WERI-Rb-1 (cell line): ENCODE results near the gene ZIC2.

ENCODE experiments used
- DNase-seq: peaks from one replicate; pipeline ENCODE4 v3.0.0-alpha.2; 2020
- H3K27ac ChIP-seq: fragments of 250-450 bp; sonication (Bioruptor Pico); 2 replicates; pipeline ENCODE4 v1.5.1; 2020; ENCODE audit warnings: mild to moderate bottlenecking, moderate library complexity
- H3K27me3 ChIP-seq: fragments of 250-450 bp; sonication (Bioruptor Pico); 2 replicates; pipeline ENCODE4 v1.5.1; 2021; ENCODE audit warnings: mild to moderate bottlenecking, low read depth, moderate library complexity; ENCODE audit not compliant: insufficient read depth, severe bottlenecking
- H3K36me3 ChIP-seq: fragments of 250-450 bp; sonication (Bioruptor Pico); 2 replicates; pipeline ENCODE4 v1.5.1; 2020; ENCODE audit warnings: mild to moderate bottlenecking, moderate library complexity
- H3K4me3 ChIP-seq: 2 replicates; pipeline ENCODE4 v1.5.1; 2011; ENCODE audit warnings: low read depth, mild to moderate bottlenecking, control low read depth, low read length
- H3K9me3 ChIP-seq: fragments of 250-450 bp; sonication (Bioruptor Pico); 2 replicates; pipeline ENCODE4 v1.5.1; 2021; ENCODE audit warnings: mild to moderate bottlenecking, moderate library complexity; ENCODE audit not compliant: severe bottlenecking
- CTCF ChIP-seq: IDR thresholded peaks from 2 replicates; pipeline ENCODE4 v1.5.1; 2011; ENCODE audit warnings: low read depth, mild to moderate bottlenecking, control low read depth, inconsistent platforms, low read length

The ZIC2 gene

GRCh38 chr13:99961636-99962035 lies 19.9 kb upstream of the ZIC2 start:
- TF ChIP-seq CTCF: no peak

GRCh38 chr13:99962242-99962641 lies 19.3 kb upstream of the ZIC2 start:
- H3K4me3 ChIP-seq: no peak overlapping the region
- peaks cover 8% of the 10 kb centered on the region for H3K27me3 ChIP-seq
- no peaks in the 10 kb centered on the region for H3K9me3 ChIP-seq
- no peak for DNase-seq
- H3K36me3 ChIP-seq: peaks cover 6% of the 10 kb centered on the region
- TF ChIP-seq CTCF: no peak
- no peak overlapping the region for H3K27ac ChIP-seq

More at GRCh38 chr13:99961636-99962035, 19.9 kb upstream of the ZIC2 start:
- H3K27ac ChIP-seq: no peak overlapping the region
- H3K4me3 ChIP-seq: no peak overlapping the region
- peaks cover 13% of the 10 kb centered on the region for H3K27me3 ChIP-seq
- H3K36me3 ChIP-seq: peaks cover 6% of the 10 kb centered on the region
- no peaks in the 10 kb centered on the region for H3K9me3 ChIP-seq
- DNase-seq: no peak

GRCh38 chr13:99963816-99964339 lies 17.7 kb upstream of the ZIC2 start:
- TF ChIP-seq CTCF: no peak
- Histone ChIP-seq H3K9me3 (no peaks in the 10 kb centered on the region), H3K27ac (no peak overlapping the region), H3K4me3 (no peak overlapping the region), H3K27me3 (peaks cover 20% of the 10 kb centered on the region), H3K36me3 (peaks cover 6% of the 10 kb centered on the region)
- no peak for DNase-seq

- Histone ChIP-seq H3K9me3 (no peaks in the 10 kb centered on the region), H3K4me3 (no peak overlapping the region), H3K36me3 (peaks cover 10% of the 10 kb centered on the region), H3K27me3 (peaks cover 32% of the 10 kb centered on the region), H3K27ac (no peak overlapping the region)
- DNase-seq: no peak
- TF ChIP-seq CTCF: no peak
Measured at GRCh38 chr13:99965329-99966000, 16.1 kb upstream of the ZIC2 start.

GRCh38 chr13:99966064-99966805 lies 15.3 kb upstream of the ZIC2 start:
- Histone ChIP-seq H3K4me3 (no peak overlapping the region), H3K27me3 (peaks cover 33% of the 10 kb centered on the region)

More at GRCh38 chr13:99966064-99966805, 15.3 kb upstream of the ZIC2 start:
- Histone ChIP-seq H3K27ac (no peak overlapping the region), H3K9me3 (no peaks in the 10 kb centered on the region), H3K36me3 (peaks cover 10% of the 10 kb centered on the region)
- DNase-seq: no peak
- TF ChIP-seq CTCF: no peak
